CD14-positive monocyte (primary cell): Measurements from ENCODE around the gene ATF6B. TPM values are rescaled to one million over a fixed set of nuclear protein-coding genes. Genes with fewer than 3 reads are reported as not detected.
A peak's percentile ranks its signal among the peaks of the same experiment; 100 is the strongest.

ENCODE experiments used
- DNase-seq, 3 donors: peaks; one replicate each; pipeline ENCODE4 v3.0.0-alpha.2; 2011 to 2022
- H2AFZ ChIP-seq: 2 replicates; pipeline ENCODE4 v1.6.0; 2012; ENCODE audit warnings: mild to moderate bottlenecking, low read depth, low read length, inconsistent platforms; ENCODE audit not compliant: insufficient read depth, poor library complexity, severe bottlenecking
- H3K27ac ChIP-seq, 2 donors: 1 replicate in 1 of 2; 2 replicates in 1 of 2; pipeline ENCODE4 v1.5.1; 2012 to 2013; ENCODE audit warnings: low read length in 2 of 2, control low read depth in 1 of 2, inconsistent platforms in 1 of 2, low read depth in 1 of 2, mild to moderate bottlenecking in 1 of 2
- H3K27me3 ChIP-seq, 2 donors: one replicate each; pipeline versions ENCODE4 v1.6.0 to v1.6.1; 2011 to 2013; ENCODE audit warnings: low read length in 2 of 2; ENCODE audit not compliant: control insufficient read depth in 2 of 2, insufficient read depth in 2 of 2
- H3K36me3 ChIP-seq, 2 donors: replicated peaks in 1 of 2; 1 replicate in 1 of 2; 2 replicates in 1 of 2; pipeline versions ENCODE4 v1.5.1 to v1.6.1; 2012 to 2013; ENCODE audit warnings: low read length in 2 of 2, control low read depth in 1 of 2, inconsistent platforms in 1 of 2, mild to moderate bottlenecking in 1 of 2; ENCODE audit not compliant: insufficient read depth in 2 of 2, control insufficient read depth in 1 of 2
- H3K4me1 ChIP-seq, 2 donors: 1 replicate in 1 of 2; 2 replicates in 1 of 2; pipeline versions ENCODE4 v1.5.1 to v1.6.1; 2012 to 2013; ENCODE audit warnings: low read length in 2 of 2, control low read depth in 1 of 2, inconsistent platforms in 1 of 2, mild to moderate bottlenecking in 1 of 2, moderate library complexity in 1 of 2; ENCODE audit not compliant: insufficient read depth in 2 of 2, control insufficient read depth in 1 of 2
- H3K4me2 ChIP-seq: replicated peaks from 2 replicates; pipeline ENCODE3; 2012; ENCODE audit warnings: low read length, moderate library complexity, mild to moderate bottlenecking; ENCODE audit not compliant: poor library complexity, severe bottlenecking; ENCODE audit errors: extremely low read depth
- H3K4me3 ChIP-seq, 3 experiments: fragments of 200-600 bp in 1 of 3; sonication (generic) in 1 of 3; replicated peaks in 1 of 3; 1 replicate in 2 of 3; 2 replicates in 1 of 3; pipeline ENCODE4 v1.5.1; 2011 to 2013; ENCODE audit warnings: low read length in 3 of 3, mild to moderate bottlenecking in 3 of 3, control low read depth in 2 of 3, low read depth in 2 of 3, inconsistent platforms in 1 of 3, moderate library complexity in 1 of 3
- H3K79me2 ChIP-seq: 2 replicates; pipeline ENCODE4 v1.6.0; 2012; ENCODE audit warnings: mild to moderate bottlenecking, control low read depth, inconsistent platforms, low read length, moderate library complexity; ENCODE audit not compliant: insufficient read depth
- H3K9ac ChIP-seq: 2 replicates; pipeline ENCODE4 v1.6.0; 2017; ENCODE audit warnings: low read length, mild to moderate bottlenecking; ENCODE audit not compliant: insufficient read depth, poor library complexity, severe bottlenecking
- H3K9me3 ChIP-seq, 2 donors: replicated peaks in 1 of 2; 1 replicate in 1 of 2; 2 replicates in 1 of 2; pipeline versions ENCODE4 v1.5.1 to v1.6.1; 2012 to 2013; ENCODE audit warnings: low read length in 2 of 2, control low read depth in 1 of 2; ENCODE audit not compliant: control insufficient read depth in 1 of 2, insufficient read depth in 1 of 2
- H4K20me1 ChIP-seq: 2 replicates; pipeline ENCODE4 v1.6.0; 2012; ENCODE audit warnings: mild to moderate bottlenecking, low read length, control low read depth, moderate library complexity; ENCODE audit not compliant: insufficient read depth
- H3K27ac Mint-ChIP-seq, 7 donors: one replicate each; pipeline ENCODE4 v1.8.0; 2020; ENCODE audit warnings: mild to moderate bottlenecking in 7 of 7, mixed read lengths in 7 of 7, moderate library complexity in 6 of 7, inconsistent platforms in 2 of 7
- H3K27me3 Mint-ChIP-seq, 3 donors: one replicate each; pipeline ENCODE4 v1.8.0; 2021 to 2022; ENCODE audit warnings: low read depth in 3 of 3, mild to moderate bottlenecking in 3 of 3, mixed read lengths in 3 of 3, moderate library complexity in 3 of 3, inconsistent platforms in 1 of 3
- H3K36me3 Mint-ChIP-seq, 2 donors: one replicate each; pipeline ENCODE4 v1.8.0; 2020; ENCODE audit warnings: mixed read lengths in 2 of 2, inconsistent platforms in 1 of 2, mild to moderate bottlenecking in 1 of 2
- H3K4me1 Mint-ChIP-seq: one replicate; pipeline ENCODE4 v1.8.0; 2020; ENCODE audit warnings: mild to moderate bottlenecking, mixed read lengths
- H3K4me3 Mint-ChIP-seq, 2 donors: one replicate each; pipeline ENCODE4 v1.8.0; 2020; ENCODE audit warnings: mild to moderate bottlenecking in 2 of 2, mixed read lengths in 2 of 2, moderate library complexity in 1 of 2
- H3K9me3 Mint-ChIP-seq, 7 donors: one replicate each; pipeline ENCODE4 v1.8.0; 2020 to 2022; ENCODE audit warnings: mixed read lengths in 7 of 7, mild to moderate bottlenecking in 6 of 7, moderate library complexity in 6 of 7, inconsistent platforms in 2 of 7
- CTCF ChIP-seq: fragments of 200-600 bp; IDR thresholded peaks from one replicate; pipeline ENCODE4 v1.8.0; 2022; ENCODE audit warnings: antibody characterized with exemption, mild to moderate bottlenecking
- WGBS: methylation state at CpG from one replicate; pipeline ENCODE4 v1.1.5; 2013; ENCODE audit warnings: missing lambda C conversion rate; ENCODE audit not compliant: insufficient coverage; 5-methylcytosine and 5-hydroxymethylcytosine counted together
- intact Hi-C, 2 donors: fragments of 100-400 bp; cut with micrococcal nuclease; formaldehyde crosslinking; loops; one replicate each; pipeline versions ENCODE4 v1.15.0 to v1.15.1; 2023
- polyA plus RNA-seq, 3 donors: library from polyadenylated mRNA; depleted of rRNA in 1 of 3; unstranded in 2 of 3; stranded (reverse) in 1 of 3; fragments of 300-500 nt in 2 of 3; fragments of >200 nt in 1 of 3; fragmentation: Illumina TruSeq in 2 of 3; gene quantifications; 1 replicate in 2 of 3; 2 replicates in 1 of 3; pipeline ENCODE4 v1.2.3, GENCODE V29; 2012 to 2021

Gene ATF6B
- polyA plus RNA-seq, 3 donors, result 15.7 to 147 (median 17.8) TPM

GRCh38 chr6:32167154-32167760 lies 39.2 kb upstream of the ATF6B start:
- H3K36me3 ChIP-seq, result peaks cover 27 to 32% of the 10 kb centered on the region in 2 donors
- intact Hi-C loops, result no loop called here
- Mint-ChIP-seq H3K27ac (peak overlapping the region in 2 of 7 donors; percentile 16 to 42), H3K9me3 (no peaks in the 10 kb centered on the region), H3K36me3 (peaks cover 32 to 38% of the 10 kb centered on the region in 2 donors), H3K4me3 (no peak overlapping the region), H3K27me3 (peaks cover 0 to 3% (median 1%) of the 10 kb centered on the region in 3 donors), H3K4me1 (no peaks in the 10 kb centered on the region)
- H3K4me3 ChIP-seq, result no peak overlapping the region
- H3K4me1 ChIP-seq, result no peaks in the 10 kb centered on the region
- no peak for TF ChIP-seq CTCF
- no peak for DNase-seq
- H3K9ac ChIP-seq, result no peak overlapping the region
- 97% methylated on average over 24 of the region's 32 CpGs for WGBS
- H3K27ac ChIP-seq, result no peak overlapping the region
- no peaks in the 10 kb centered on the region for H3K79me2 ChIP-seq
- H3K4me2 ChIP-seq, result no peak overlapping the region
- H3K27me3 ChIP-seq, result no peaks in the 10 kb centered on the region
- no peaks in the 10 kb centered on the region for H3K9me3 ChIP-seq
- H4K20me1 ChIP-seq, result no peaks in the 10 kb centered on the region
- no peak overlapping the region for H2AFZ ChIP-seq

GRCh38 chr6:32166411-32167061 lies 38.5 kb upstream of the ATF6B start:
- 95% methylated on average over 21 of the region's 30 CpGs for WGBS
- peaks cover 27 to 32% of the 10 kb centered on the region in 2 donors for H3K36me3 ChIP-seq
- no peak for DNase-seq
- H3K27me3 ChIP-seq, result no peaks in the 10 kb centered on the region
- no peak overlapping the region for H3K9ac ChIP-seq
- Mint-ChIP-seq H3K36me3 (peaks cover 32 to 38% of the 10 kb centered on the region in 2 donors), H3K9me3 (no peaks in the 10 kb centered on the region), H3K27ac (peak overlapping the region in 1 of 7 donors; percentile 63), H3K4me3 (no peak overlapping the region), H3K4me1 (no peaks in the 10 kb centered on the region), H3K27me3 (peaks cover 0 to 4% (median 1%) of the 10 kb centered on the region in 3 donors)
- H3K79me2 ChIP-seq, result no peaks in the 10 kb centered on the region
- TF ChIP-seq CTCF, result no peak
- no peak overlapping the region for H2AFZ ChIP-seq
- intact Hi-C loops, result no loop called here
- no peak overlapping the region for H3K27ac ChIP-seq
- no peaks in the 10 kb centered on the region for H4K20me1 ChIP-seq
- no peak overlapping the region for H3K4me2 ChIP-seq
- no peaks in the 10 kb centered on the region for H3K9me3 ChIP-seq
- no peaks in the 10 kb centered on the region for H3K4me1 ChIP-seq
- no peak overlapping the region for H3K4me3 ChIP-seq
